IMR-90 (cell line): ENCODE results near the gene CDHR2. TPM values are rescaled to one million over a fixed set of nuclear protein-coding genes. Genes with fewer than 3 reads are reported as not detected.

Experiments used
- ATAC-seq: fragments of 200-7000 bp; cut with Tn5 transposase; 2 replicates; pipeline ENCODE4 v1.9.1; 2020; ENCODE audit warnings: low read depth, mild to moderate bottlenecking, moderate library complexity
- BruUV-seq: library from RNA; stranded (reverse); fragments of 400-500 nt; replicated peaks from 2 replicates; lab custom pipeline; 2021; lab: Mats Ljungman, UMichigan
- CTCF ChIA-PET: fragments of 300-600 bp; formaldehyde crosslinking; extraction: SDS; loops from one replicate; lab custom pipeline; 2021; ENCODE audit warnings: antibody characterized with exemption; lab: Yijun Ruan, JAX
- POLR2A ChIA-PET: fragments of 300-600 bp; sonication (Branson Sonifier 250); formaldehyde crosslinking; loops from one replicate; lab custom pipeline; 2022; ENCODE audit warnings: antibody characterized with exemption; ENCODE audit not compliant: unreplicated experiment; lab: Charles Lee
- DNase-seq: peaks from one replicate; pipeline ENCODE4 v3.0.0; 2013
- H2AFZ ChIP-seq: replicated peaks from 2 replicates; pipeline ENCODE3; 2013; ENCODE audit warnings: low read length, mild to moderate bottlenecking; ENCODE audit not compliant: poor library complexity
- H2AK5ac ChIP-seq: 2 replicates; pipeline ENCODE4 v1.6.1; 2013; ENCODE audit warnings: low read depth, low read length, inconsistent platforms
- H2AK9ac ChIP-seq: replicated peaks from 2 replicates; pipeline ENCODE3; 2013; ENCODE audit warnings: mild to moderate bottlenecking, low read depth, low read length, moderate library complexity; ENCODE audit not compliant: poor library complexity
- H2BK120ac ChIP-seq: 2 replicates; pipeline ENCODE4 v1.6.1; 2013; ENCODE audit warnings: low read depth, low read length, inconsistent platforms
- H2BK15ac ChIP-seq: 3 replicates; pipeline ENCODE4 v1.6.1; 2013; ENCODE audit warnings: low read depth, low read length, inconsistent platforms
- H2BK20ac ChIP-seq: 2 replicates; pipeline ENCODE4 v1.6.1; 2013; ENCODE audit warnings: low read depth, mild to moderate bottlenecking, inconsistent platforms, low read length, moderate library complexity
- H2BK5ac ChIP-seq: 2 replicates; pipeline ENCODE4 v1.6.1; 2013; ENCODE audit warnings: mild to moderate bottlenecking, low read depth, low read length, inconsistent platforms; ENCODE audit not compliant: poor library complexity, severe bottlenecking
- H3K14ac ChIP-seq: replicated peaks from 2 replicates; pipeline ENCODE4 v1.6.1; 2013; ENCODE audit warnings: low read depth, low read length, inconsistent platforms
- H3K18ac ChIP-seq: 2 replicates; pipeline ENCODE4 v1.6.1; 2013; ENCODE audit warnings: low read depth, low read length, control low read depth
- H3K23ac ChIP-seq: 2 replicates; pipeline ENCODE4 v1.6.1; 2013; ENCODE audit warnings: low read depth, low read length, inconsistent platforms
- H3K27ac ChIP-seq: 2 replicates; pipeline ENCODE4 v1.5.1; 2013; ENCODE audit warnings: mild to moderate bottlenecking, control low read depth, low read length; ENCODE audit not compliant: insufficient read depth
- H3K27me3 ChIP-seq: 2 replicates; pipeline ENCODE4 v1.6.1; 2013; ENCODE audit warnings: low read length; ENCODE audit not compliant: control insufficient read depth, insufficient read depth
- H3K36me3 ChIP-seq: 2 replicates; pipeline ENCODE4 v1.6.1; 2013; ENCODE audit warnings: low read length, mixed read lengths; ENCODE audit not compliant: control insufficient read depth, insufficient read depth
- H3K4ac ChIP-seq: 2 replicates; pipeline ENCODE4 v1.6.1; 2013; ENCODE audit warnings: low read depth, low read length, inconsistent platforms
- H3K4me1 ChIP-seq: 2 replicates; pipeline ENCODE4 v1.6.1; 2013; ENCODE audit warnings: low read length, mixed read lengths; ENCODE audit not compliant: control insufficient read depth, insufficient read depth
- H3K4me2 ChIP-seq: 2 replicates; pipeline ENCODE4 v1.6.1; 2013; ENCODE audit warnings: low read depth, mild to moderate bottlenecking, control low read depth, low read length, moderate library complexity
- H3K4me3 ChIP-seq: 2 replicates; pipeline ENCODE4 v1.5.1; 2013; ENCODE audit warnings: low read depth, mild to moderate bottlenecking, control low read depth, low read length, moderate library complexity; ENCODE audit not compliant: insufficient read depth
- H3K56ac ChIP-seq: 2 replicates; pipeline ENCODE4 v1.6.1; 2013; ENCODE audit warnings: low read length, inconsistent platforms; ENCODE audit not compliant: insufficient read depth; ENCODE audit errors: extremely low read depth
- H3K79me1 ChIP-seq, 2 experiments: 2 replicates each; pipeline ENCODE4 v1.6.1; 2013; ENCODE audit warnings: low read length in 2 of 2, inconsistent platforms in 1 of 2, low read depth in 1 of 2
- H3K9ac ChIP-seq: 2 replicates; pipeline ENCODE4 v1.6.1; 2013; ENCODE audit warnings: low read depth, low read length, control low read depth
- H3K9me1 ChIP-seq: 2 replicates; pipeline ENCODE4 v1.6.1; 2013; ENCODE audit warnings: low read length, inconsistent platforms; ENCODE audit not compliant: insufficient read depth
- H3K9me3 ChIP-seq: 2 replicates; pipeline ENCODE4 v1.6.1; 2013; ENCODE audit warnings: low read length; ENCODE audit not compliant: control insufficient read depth, insufficient read depth
- H4K20me1 ChIP-seq: 2 replicates; pipeline ENCODE4 v1.6.1; 2013; ENCODE audit warnings: low read length, inconsistent platforms; ENCODE audit not compliant: insufficient read depth
- H4K5ac ChIP-seq: 2 replicates; pipeline ENCODE4 v1.6.1; 2013; ENCODE audit warnings: mild to moderate bottlenecking, low read depth, low read length, control low read depth
- H4K8ac ChIP-seq, 2 experiments: 2 replicates each; pipeline ENCODE4 v1.6.1; 2013; ENCODE audit warnings: low read depth in 2 of 2, low read length in 2 of 2, control low read depth in 1 of 2, inconsistent platforms in 1 of 2
- H4K91ac ChIP-seq: 2 replicates; pipeline ENCODE4 v1.6.1; 2013; ENCODE audit warnings: low read depth, low read length, inconsistent platforms; ENCODE audit not compliant: insufficient read depth
- BHLHE40 ChIP-seq: fragments of 150-350 bp; IDR thresholded peaks from 2 replicates; pipeline ENCODE4 v1.6.1; 2016; ENCODE audit warnings: mild to moderate bottlenecking, low read depth, low read length
- CEBPB ChIP-seq: IDR thresholded peaks from 2 replicates; pipeline ENCODE4 v1.6.1; 2012; ENCODE audit warnings: low read depth, low read length, improper control_type of control experiment
- CHD1 ChIP-seq: IDR thresholded peaks from 2 replicates; pipeline ENCODE4 v1.6.1; 2012; ENCODE audit warnings: low read depth, low read length, improper control_type of control experiment
- CTCF ChIP-seq: conservative IDR thresholded peaks from 2 replicates; pipeline ENCODE4 v1.5.1; 2012; ENCODE audit warnings: mild to moderate bottlenecking, low read depth, low read length, improper control_type of control experiment
- ELK1 ChIP-seq: fragments of 150-350 bp; IDR thresholded peaks from 2 replicates; pipeline ENCODE4 v1.6.1; 2016; ENCODE audit warnings: low read depth, mild to moderate bottlenecking, low read length, moderate library complexity, borderline replicate concordance
- FOS ChIP-seq: fragments of 150-350 bp; IDR thresholded peaks from 2 replicates; pipeline ENCODE4 v1.6.1; 2016; ENCODE audit warnings: low read depth, low read length
- MAFK ChIP-seq: IDR thresholded peaks from 2 replicates; pipeline ENCODE4 v1.6.1; 2012; ENCODE audit warnings: low read depth, low read length, improper control_type of control experiment
- MAZ ChIP-seq: IDR thresholded peaks from 2 replicates; pipeline ENCODE4 v1.6.1; 2012; ENCODE audit warnings: low read depth, mild to moderate bottlenecking, low read length, improper control_type of control experiment, moderate library complexity, borderline replicate concordance
- MXI1 ChIP-seq: IDR thresholded peaks from 2 replicates; pipeline ENCODE4 v1.6.1; 2012; ENCODE audit warnings: low read depth, mild to moderate bottlenecking, low read length, moderate library complexity, borderline replicate concordance
- NFE2L2 ChIP-seq: fragments of 150-350 bp; IDR thresholded peaks from 2 replicates; pipeline ENCODE4 v1.6.1; 2016; ENCODE audit warnings: low read depth, mild to moderate bottlenecking, low read length
- POLR2A ChIP-seq: IDR thresholded peaks from 2 replicates; pipeline ENCODE4 v1.6.1; 2012; ENCODE audit warnings: mild to moderate bottlenecking, low read depth, low read length
- RAD21 ChIP-seq: IDR thresholded peaks from 2 replicates; pipeline ENCODE4 v1.6.1; 2012; ENCODE audit warnings: low read length, improper control_type of control experiment
- RCOR1 ChIP-seq: IDR thresholded peaks from 2 replicates; pipeline ENCODE4 v1.6.1; 2012; ENCODE audit warnings: mild to moderate bottlenecking, low read length, improper control_type of control experiment; ENCODE audit not compliant: insufficient replicate concordance
- RFX5 ChIP-seq: IDR thresholded peaks from 2 replicates; pipeline ENCODE4 v1.8.0; 2012; ENCODE audit warnings: low read depth, mild to moderate bottlenecking, low read length, moderate library complexity
- SMC3 ChIP-seq: fragments of 150-350 bp; IDR thresholded peaks from 2 replicates; pipeline ENCODE4 v1.6.1; 2016; ENCODE audit warnings: low read depth, mild to moderate bottlenecking, antibody characterized with exemption, low read length, moderate library complexity
- USF2 ChIP-seq: fragments of 150-350 bp; IDR thresholded peaks from 2 replicates; pipeline ENCODE4 v1.6.1; 2017; ENCODE audit warnings: mild to moderate bottlenecking, antibody characterized with exemption, low read length, low read depth
- whole genome bisulfite sequencing, 2 experiments: methylation state at CpG; one replicate each; pipeline versions ENCODE4 v1.1.5 to v1.1.7; 2013; ENCODE audit warnings: missing lambda C conversion rate in 2 of 2; ENCODE audit not compliant: insufficient read length in 1 of 2; ENCODE audit errors: extremely low coverage in 2 of 2; 5-methylcytosine and 5-hydroxymethylcytosine counted together
- dilution Hi-C: fragments of 300-500 bp; cut with HindIII; formaldehyde crosslinking; loops from one replicate; pipeline ENCODE4 v1.14.3; 2018; ENCODE audit warnings: low sequenced_read_pairs; ENCODE audit not compliant: unreplicated experiment
- in situ Hi-C: fragments of 300-500 bp; cut with MboI; formaldehyde crosslinking; loops from 3 replicates; pipeline ENCODE4 v1.14.3; 2019; ENCODE audit warnings: low sequenced_read_pairs, inconsistent platforms, mixed read lengths
- intact Hi-C: fragments of 100-400 bp; cut with micrococcal nuclease; formaldehyde crosslinking; loops from 2 replicates; pipeline ENCODE4 v1.10.0; 2022
- polyA plus RNA-seq, 3 experiments: library from polyadenylated mRNA; depleted of rRNA; stranded (reverse); fragments of >200 nt; gene quantifications; 2 replicates each; pipeline ENCODE4 v1.2.3, GENCODE V29; 2012; ENCODE audit warnings: low replicate concordance in 1 of 3
- total RNA-seq: library from RNA; depleted of rRNA; stranded (reverse); fragments of >200 nt; gene quantifications from 2 replicates; pipeline ENCODE4 v1.2.3, GENCODE V29; 2012

CDHR2 gene
- total and polyA plus RNA-seq, 2 of the 4 experiments (the other 2 are of a cell fraction), result not detected

GRCh38 chr5:176515396-176515795 is 33.7 kb upstream of the CDHR2 start:
- ChIA-PET POLR2A (no interaction called here), CTCF (no interaction called here)
- Histone ChIP-seq H2AK9ac (no peak overlapping the region), H3K9ac (no peak overlapping the region), H3K9me3 (no peaks in the 10 kb centered on the region), H2BK15ac (no peak overlapping the region), H4K20me1 (no peaks in the 10 kb centered on the region), H3K9me1 (no peaks in the 10 kb centered on the region), H2AK5ac (no peak overlapping the region), H3K4ac (no peak overlapping the region), H4K8ac (no peak overlapping the region), H3K27ac (no peak overlapping the region), H3K14ac (no peak overlapping the region), H2BK5ac (no peak overlapping the region), H3K36me3 (no peaks in the 10 kb centered on the region), H3K56ac (no peak overlapping the region), H3K79me1 (no peaks in the 10 kb centered on the region), H3K4me1 (no peaks in the 10 kb centered on the region), H3K23ac (no peak overlapping the region), H3K27me3 (no peaks in the 10 kb centered on the region), H3K4me3 (no peak overlapping the region), H2AFZ (no peak overlapping the region), H2BK120ac (no peak overlapping the region), H4K5ac (no peak overlapping the region), H3K4me2 (no peak overlapping the region), H2BK20ac (no peak overlapping the region), H3K18ac (no peak overlapping the region), H4K91ac (no peak overlapping the region)
- intact Hi-C loops, result no loop called here
- WGBS, 2 experiments, result 80% methylated on average over 1 of the region's 4 CpGs; no CpG with 5 or more reads in 1 of the 2 experiments
- TF ChIP-seq NFE2L2, result no peak
- no peak for TF ChIP-seq FOS
- no peak for TF ChIP-seq MAFK
- no peak for TF ChIP-seq ELK1
- TF ChIP-seq MXI1, result no peak
- TF ChIP-seq BHLHE40, result no peak
- TF ChIP-seq CEBPB, result no peak
- TF ChIP-seq USF2, result no peak
- no peak for TF ChIP-seq CHD1
- no peak for TF ChIP-seq RAD21
- no peak for TF ChIP-seq RFX5
- TF ChIP-seq SMC3, result no peak
- TF ChIP-seq RCOR1, result no peak
- TF ChIP-seq POLR2A, result no peak
- no peak for TF ChIP-seq MAZ
- TF ChIP-seq CTCF, result no peak
- dilution Hi-C loops, result no loop called here
- in situ Hi-C loops, result no loop called here
- ATAC-seq (no peak), DNase-seq (no peak)
- no TSS peak for BruUV-seq
